KMS-11 (cell line): ENCODE data around the gene CELF4.

Experiments used
- H2AFZ ChIP-seq: fragments of 200-600 bp; sonication (generic); 2 replicates; pipeline ENCODE4 v1.6.1; 2016; ENCODE audit warnings: antibody characterized with exemption, mixed run types, low read depth
- H3K27ac ChIP-seq: fragments of 200-600 bp; sonication (generic); 2 replicates; pipeline ENCODE4 v1.6.1; 2016; ENCODE audit warnings: mild to moderate bottlenecking, mixed run types
- H3K27me3 ChIP-seq: fragments of 200-600 bp; sonication (generic); 2 replicates; pipeline ENCODE4 v1.6.1; 2017; ENCODE audit warnings: mild to moderate bottlenecking, low read depth, mixed run types, moderate library complexity; ENCODE audit not compliant: insufficient read depth
- H3K36me3 ChIP-seq: fragments of 200-600 bp; sonication (generic); 2 replicates; pipeline ENCODE4 v1.6.1; 2017; ENCODE audit warnings: mild to moderate bottlenecking, mixed run types; ENCODE audit not compliant: insufficient read depth
- H3K4me1 ChIP-seq: fragments of 200-600 bp; sonication (generic); 2 replicates; pipeline ENCODE4 v1.6.1; 2016; ENCODE audit warnings: mild to moderate bottlenecking, low read depth, mixed run types; ENCODE audit not compliant: poor library complexity, severe bottlenecking
- H3K4me2 ChIP-seq: fragments of 200-600 bp; sonication (generic); 2 replicates; pipeline ENCODE4 v1.7.0; 2016; ENCODE audit warnings: mild to moderate bottlenecking, mixed run types
- H3K4me3 ChIP-seq: fragments of 200-600 bp; sonication (generic); IDR thresholded peaks from 2 replicates; pipeline ENCODE4 v1.6.1; 2017; ENCODE audit warnings: low read depth, low read length, mixed read lengths; ENCODE audit not compliant: insufficient read depth
- H3K79me2 ChIP-seq: fragments of 200-600 bp; sonication (generic); 2 replicates; pipeline ENCODE4 v1.6.1; 2016; ENCODE audit warnings: low read depth, mixed run types; ENCODE audit not compliant: insufficient read depth
- H3K9ac ChIP-seq: fragments of 200-600 bp; sonication (generic); 2 replicates; pipeline ENCODE4 v1.6.1; 2016; ENCODE audit warnings: mild to moderate bottlenecking, mixed run types
- H4K20me1 ChIP-seq: fragments of 200-600 bp; sonication (generic); 2 replicates; pipeline ENCODE4 v1.6.1; 2016; ENCODE audit warnings: mild to moderate bottlenecking, mixed run types; ENCODE audit not compliant: insufficient read depth
- TF ChIP-seq, protein P1 (sequence below): fragments of 200-600 bp; sonication (generic); conservative IDR thresholded peaks from 2 replicates; pipeline ENCODE4 v1.6.1; 2017; ENCODE audit warnings: low read depth, mild to moderate bottlenecking, antibody characterized with exemption, low read length, moderate library complexity, mixed read lengths

The CELF4 gene

DNA sequence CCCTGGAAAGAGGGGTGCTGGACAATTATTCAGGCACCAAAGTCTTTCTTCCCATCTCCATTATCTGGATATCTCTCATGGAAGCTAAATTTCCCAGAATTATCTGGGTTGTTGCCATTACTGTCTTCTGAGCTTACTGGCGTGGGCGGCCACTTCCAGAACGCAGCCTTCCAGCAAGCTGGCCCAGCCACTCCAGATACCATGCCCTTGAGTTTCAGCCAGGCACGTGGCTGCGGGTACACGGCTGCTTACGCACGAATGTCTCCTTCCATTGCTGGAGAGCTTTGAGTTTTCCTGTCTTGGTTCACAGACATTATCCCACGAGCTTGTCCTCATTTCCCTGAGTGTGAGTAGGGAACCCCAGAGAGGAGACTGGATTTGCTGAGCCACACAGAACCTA is 32.7 kb downstream of the CELF4 start:
- Histone ChIP-seq H3K27me3 (no peaks in the 10 kb centered on the region), H2AFZ (no peak overlapping the region), H4K20me1 (no peaks in the 10 kb centered on the region), H3K4me1 (no peaks in the 10 kb centered on the region), H3K4me2 (no peak overlapping the region), H3K36me3 (no peaks in the 10 kb centered on the region), H3K79me2 (no peaks in the 10 kb centered on the region), H3K4me3 (no peak overlapping the region), H3K9ac (no peak overlapping the region), H3K27ac (no peak overlapping the region)
- TF ChIP-seq, protein P1, sequence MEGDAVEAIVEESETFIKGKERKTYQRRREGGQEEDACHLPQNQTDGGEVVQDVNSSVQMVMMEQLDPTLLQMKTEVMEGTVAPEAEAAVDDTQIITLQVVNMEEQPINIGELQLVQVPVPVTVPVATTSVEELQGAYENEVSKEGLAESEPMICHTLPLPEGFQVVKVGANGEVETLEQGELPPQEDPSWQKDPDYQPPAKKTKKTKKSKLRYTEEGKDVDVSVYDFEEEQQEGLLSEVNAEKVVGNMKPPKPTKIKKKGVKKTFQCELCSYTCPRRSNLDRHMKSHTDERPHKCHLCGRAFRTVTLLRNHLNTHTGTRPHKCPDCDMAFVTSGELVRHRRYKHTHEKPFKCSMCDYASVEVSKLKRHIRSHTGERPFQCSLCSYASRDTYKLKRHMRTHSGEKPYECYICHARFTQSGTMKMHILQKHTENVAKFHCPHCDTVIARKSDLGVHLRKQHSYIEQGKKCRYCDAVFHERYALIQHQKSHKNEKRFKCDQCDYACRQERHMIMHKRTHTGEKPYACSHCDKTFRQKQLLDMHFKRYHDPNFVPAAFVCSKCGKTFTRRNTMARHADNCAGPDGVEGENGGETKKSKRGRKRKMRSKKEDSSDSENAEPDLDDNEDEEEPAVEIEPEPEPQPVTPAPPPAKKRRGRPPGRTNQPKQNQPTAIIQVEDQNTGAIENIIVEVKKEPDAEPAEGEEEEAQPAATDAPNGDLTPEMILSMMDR = no peak

DNA sequence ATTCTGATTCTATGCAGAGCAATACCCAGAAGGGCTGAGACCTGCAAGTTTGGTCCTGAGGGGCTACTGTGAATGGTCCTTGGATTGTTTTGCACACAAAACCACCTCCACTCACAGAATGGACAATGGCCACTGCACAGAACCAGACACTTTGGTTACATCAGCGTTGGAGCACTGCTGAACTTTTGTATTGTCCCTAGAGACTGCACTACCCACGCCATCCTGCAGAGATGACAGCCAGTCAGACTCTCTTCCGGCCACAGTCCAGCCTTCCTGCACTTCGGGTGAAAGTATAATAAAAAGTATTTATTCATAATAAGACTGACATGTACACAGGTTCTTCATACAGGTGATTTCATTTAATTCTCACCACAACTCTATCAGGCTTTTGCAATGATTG is 35.7 kb downstream of the CELF4 start:
- Histone ChIP-seq H3K27me3 (no peaks in the 10 kb centered on the region), H3K4me2 (no peak overlapping the region), H3K79me2 (no peaks in the 10 kb centered on the region), H3K9ac (no peak overlapping the region), H3K36me3 (no peaks in the 10 kb centered on the region), H3K27ac (no peak overlapping the region), H3K4me3 (no peak overlapping the region), H3K4me1 (no peaks in the 10 kb centered on the region), H2AFZ (no peak overlapping the region), H4K20me1 (no peaks in the 10 kb centered on the region)
- TF ChIP-seq, protein P1 = no peak

GRCh38 chr18:37529296-37529695 is 36.3 kb downstream of the CELF4 start:
- H3K4me3 ChIP-seq = no peak overlapping the region
- H3K9ac ChIP-seq = no peak overlapping the region
- no peaks in the 10 kb centered on the region for H3K27me3 ChIP-seq
- H3K36me3 ChIP-seq = no peaks in the 10 kb centered on the region
- no peak overlapping the region for H3K4me2 ChIP-seq
- TF ChIP-seq, protein P1 = no peak
- H3K4me1 ChIP-seq = no peaks in the 10 kb centered on the region
- no peaks in the 10 kb centered on the region for H4K20me1 ChIP-seq
- H3K27ac ChIP-seq = no peak overlapping the region
- no peak overlapping the region for H2AFZ ChIP-seq
- no peaks in the 10 kb centered on the region for H3K79me2 ChIP-seq

- Histone ChIP-seq H3K4me1 (no peaks in the 10 kb centered on the region), H3K9ac (no peak overlapping the region), H3K79me2 (no peaks in the 10 kb centered on the region), H2AFZ (no peak overlapping the region), H3K36me3 (no peaks in the 10 kb centered on the region), H3K27ac (no peak overlapping the region), H4K20me1 (no peaks in the 10 kb centered on the region), H3K27me3 (no peaks in the 10 kb centered on the region), H3K4me2 (no peak overlapping the region), H3K4me3 (no peak overlapping the region)
- TF ChIP-seq, protein P1 = no peak
Observed at GRCh38 chr18:37527395-37527794, 38.2 kb downstream of the CELF4 start.

DNA sequence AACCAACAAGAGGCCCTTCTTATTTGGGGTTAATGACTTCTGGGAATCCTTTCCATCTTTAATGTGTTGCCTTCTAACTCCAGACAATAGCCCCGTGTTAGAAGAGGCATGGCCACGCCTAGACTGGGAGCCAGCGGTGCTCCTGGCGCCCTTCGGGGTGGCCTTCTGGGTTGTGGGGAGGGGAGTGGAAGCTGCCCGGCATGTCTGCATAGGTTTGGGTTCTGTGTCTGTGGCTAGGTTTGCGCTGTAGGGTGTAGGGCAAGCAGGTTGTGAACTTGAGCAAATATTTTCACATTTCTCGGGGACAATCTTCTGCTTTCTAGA is 40.4 kb downstream of the CELF4 start:
- Histone ChIP-seq H3K36me3 (no peaks in the 10 kb centered on the region), H3K79me2 (no peaks in the 10 kb centered on the region), H4K20me1 (no peaks in the 10 kb centered on the region), H3K4me2 (no peak overlapping the region), H3K9ac (no peak overlapping the region), H3K27ac (no peak overlapping the region), H3K4me1 (no peaks in the 10 kb centered on the region), H2AFZ (no peak overlapping the region), H3K27me3 (no peaks in the 10 kb centered on the region), H3K4me3 (no peak overlapping the region)
- TF ChIP-seq, protein P1 = no peak
